Breast epithelium (tissue), 3 donors: Measurements from ENCODE around the gene RNMT.

Source experiments
- POLR2A ChIP-seq: fragments of 450-650 bp; IDR thresholded peaks from one replicate; pipeline ENCODE4 v1.6.1; 2016; ENCODE audit warnings: antibody characterized with exemption, mild to moderate bottlenecking, moderate library complexity
- POLR2AphosphoS5 ChIP-seq, 3 donors: sonication (generic); formaldehyde crosslinking; IDR thresholded peaks; one replicate each; pipeline ENCODE4 v1.6.1; 2017; ENCODE audit warnings: antibody characterized with exemption in 3 of 3
- TF ChIP-seq, protein P1 (sequence below), 3 donors: fragments of 450-650 bp; IDR thresholded peaks; one replicate each; pipeline ENCODE4 v1.5.1; 2016 to 2017; ENCODE audit warnings: antibody characterized with exemption in 3 of 3, mild to moderate bottlenecking in 3 of 3, moderate library complexity in 3 of 3

DNA sequence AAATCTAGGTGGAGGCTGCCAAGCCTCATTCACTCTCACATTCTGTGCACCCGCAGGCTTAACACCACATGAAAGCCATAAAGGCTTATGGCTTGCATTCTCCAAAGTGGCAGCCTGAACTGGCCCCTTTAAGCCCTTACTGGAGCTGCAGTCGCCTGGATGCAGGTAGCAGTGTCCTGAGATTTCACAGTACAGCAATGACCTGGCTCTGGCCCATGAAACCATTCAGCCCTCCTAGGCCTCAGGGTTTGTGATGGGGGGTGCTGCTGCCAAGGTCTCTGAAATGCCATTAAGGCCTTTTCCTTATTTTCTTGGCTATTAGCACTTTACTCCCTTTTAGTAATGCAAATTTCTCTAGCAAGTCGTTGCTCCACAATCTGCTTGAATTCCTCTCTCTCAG lies 48.6 kb downstream of the RNMT start:
- TF ChIP-seq, protein P1, sequence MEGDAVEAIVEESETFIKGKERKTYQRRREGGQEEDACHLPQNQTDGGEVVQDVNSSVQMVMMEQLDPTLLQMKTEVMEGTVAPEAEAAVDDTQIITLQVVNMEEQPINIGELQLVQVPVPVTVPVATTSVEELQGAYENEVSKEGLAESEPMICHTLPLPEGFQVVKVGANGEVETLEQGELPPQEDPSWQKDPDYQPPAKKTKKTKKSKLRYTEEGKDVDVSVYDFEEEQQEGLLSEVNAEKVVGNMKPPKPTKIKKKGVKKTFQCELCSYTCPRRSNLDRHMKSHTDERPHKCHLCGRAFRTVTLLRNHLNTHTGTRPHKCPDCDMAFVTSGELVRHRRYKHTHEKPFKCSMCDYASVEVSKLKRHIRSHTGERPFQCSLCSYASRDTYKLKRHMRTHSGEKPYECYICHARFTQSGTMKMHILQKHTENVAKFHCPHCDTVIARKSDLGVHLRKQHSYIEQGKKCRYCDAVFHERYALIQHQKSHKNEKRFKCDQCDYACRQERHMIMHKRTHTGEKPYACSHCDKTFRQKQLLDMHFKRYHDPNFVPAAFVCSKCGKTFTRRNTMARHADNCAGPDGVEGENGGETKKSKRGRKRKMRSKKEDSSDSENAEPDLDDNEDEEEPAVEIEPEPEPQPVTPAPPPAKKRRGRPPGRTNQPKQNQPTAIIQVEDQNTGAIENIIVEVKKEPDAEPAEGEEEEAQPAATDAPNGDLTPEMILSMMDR (IDR thresholded peaks at IDR 0.05), result no peak
- TF ChIP-seq POLR2AphosphoS5 (IDR thresholded peaks at IDR 0.05), result no peak
- no peak for TF ChIP-seq POLR2A
